NOMO-1 treated with dmso at 0.1 percent for 144 hours (cell line): ENCODE measurements around the gene TMPRSS2.

Source experiments
- DNase-seq: peaks from one replicate; lab custom pipeline; 2025; ENCODE audit not compliant: unreplicated experiment; lab: John Stamatoyannopoulos, UW

TMPRSS2 gene

DNA sequence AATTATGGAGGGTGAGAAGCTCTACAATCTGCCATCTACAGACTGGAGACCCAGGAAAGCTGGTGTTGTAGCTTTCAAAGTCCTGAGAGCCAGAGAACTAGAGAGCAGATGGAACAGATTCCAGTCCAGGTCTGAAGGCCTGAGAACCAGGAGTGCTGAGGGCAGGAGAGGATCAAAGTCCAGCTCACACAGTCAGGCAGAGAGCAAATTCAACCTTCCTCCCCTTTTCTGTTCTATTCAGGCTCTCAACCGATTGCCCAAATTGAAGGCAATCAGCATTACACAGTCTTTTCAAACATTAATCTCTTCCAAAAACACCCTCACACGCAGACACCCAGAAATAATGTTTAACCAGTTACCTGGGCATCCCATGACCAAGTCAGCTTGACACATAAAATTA lies 2.5 kb upstream of the TMPRSS2 start:
- DNase-seq, result no peak

DNA sequence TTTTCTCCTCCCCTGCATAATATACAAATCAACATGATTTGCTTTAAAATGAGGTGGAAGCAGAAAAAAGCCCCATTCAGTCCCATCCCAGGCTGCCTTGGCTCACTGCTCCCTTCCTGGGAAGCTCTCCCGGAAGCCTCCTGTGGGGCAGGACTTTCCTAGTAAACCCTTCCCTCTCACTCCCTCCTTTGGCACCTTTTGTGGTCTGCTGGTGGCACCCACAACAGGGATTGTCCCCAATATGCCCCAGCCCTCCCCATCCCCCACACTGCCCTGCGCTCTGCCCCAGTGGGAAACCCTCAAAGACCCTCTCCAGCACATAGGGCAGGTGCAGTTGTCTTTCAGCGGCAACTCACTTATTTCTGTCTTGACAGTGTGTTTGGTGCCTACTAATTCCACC lies 1.8 kb upstream of the TMPRSS2 start:
- DNase-seq, result no peak

DNA sequence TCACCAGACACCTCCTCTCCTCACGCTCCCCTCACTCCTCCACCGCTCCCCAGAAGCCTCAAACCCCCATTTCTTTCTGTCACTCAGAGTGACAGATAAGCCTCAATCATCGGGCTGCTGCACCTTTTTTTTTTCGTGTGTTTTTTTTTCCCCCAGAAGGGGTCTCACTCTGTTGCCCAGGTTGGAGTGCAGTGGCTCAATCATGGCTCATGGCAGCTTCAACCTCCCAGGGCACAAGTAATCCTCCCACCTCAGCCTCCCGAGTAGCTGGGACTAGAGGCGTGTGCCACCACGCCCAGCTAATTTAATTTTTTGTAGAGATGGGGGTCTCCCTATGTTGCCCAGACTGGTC lies 1.2 kb upstream of the TMPRSS2 start:
- DNase-seq, result no peak

- no peak for DNase-seq
Observed at GRCh38 chr21:41508415-41509144, 622 bp upstream of the TMPRSS2 start.

DNA sequence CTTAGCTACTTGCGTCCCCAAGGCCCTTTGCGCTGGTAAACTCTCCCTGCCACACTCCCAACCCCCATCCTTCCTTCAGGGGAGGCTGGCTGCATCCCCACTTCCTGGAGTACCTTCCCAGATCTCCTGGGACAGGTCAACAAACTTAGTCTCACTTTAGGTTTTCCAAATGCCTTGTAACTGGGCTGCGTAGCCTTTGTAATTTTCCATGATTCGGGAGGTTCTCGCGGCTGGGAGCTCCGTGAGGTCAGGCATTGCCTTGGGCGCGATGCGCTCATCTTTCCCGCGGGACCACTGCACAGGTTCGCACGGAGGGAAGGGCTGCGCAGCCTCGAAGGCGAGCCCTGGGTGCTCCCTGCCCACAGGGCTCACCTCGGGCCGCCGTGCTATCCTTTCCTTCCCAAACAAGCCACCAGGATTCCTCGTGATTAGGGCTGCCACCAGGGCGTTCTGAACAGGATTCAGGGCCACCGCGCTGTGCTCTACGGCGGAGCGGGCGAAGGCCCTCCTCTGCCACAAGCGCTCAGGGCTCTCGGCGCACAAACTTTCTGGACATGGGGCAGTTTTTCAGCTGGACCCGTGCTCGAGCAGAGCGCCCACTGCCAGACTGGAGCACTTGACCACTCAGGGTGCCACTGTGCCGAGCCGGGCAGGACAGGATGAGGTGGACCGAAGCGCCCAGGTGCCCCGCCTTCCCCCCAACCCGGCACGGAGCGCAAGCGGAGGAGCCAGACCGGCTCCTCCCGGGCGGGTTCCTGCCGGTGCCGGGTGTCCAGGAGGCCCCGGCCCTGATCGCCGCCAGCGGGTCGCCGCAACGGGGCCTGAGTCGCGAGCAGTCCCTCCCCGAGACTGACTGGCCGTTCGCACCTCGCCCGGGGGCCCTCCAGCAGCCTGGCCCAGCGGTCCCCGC lies 1.1 kb downstream of the TMPRSS2 start:
- no peak for DNase-seq

DNA sequence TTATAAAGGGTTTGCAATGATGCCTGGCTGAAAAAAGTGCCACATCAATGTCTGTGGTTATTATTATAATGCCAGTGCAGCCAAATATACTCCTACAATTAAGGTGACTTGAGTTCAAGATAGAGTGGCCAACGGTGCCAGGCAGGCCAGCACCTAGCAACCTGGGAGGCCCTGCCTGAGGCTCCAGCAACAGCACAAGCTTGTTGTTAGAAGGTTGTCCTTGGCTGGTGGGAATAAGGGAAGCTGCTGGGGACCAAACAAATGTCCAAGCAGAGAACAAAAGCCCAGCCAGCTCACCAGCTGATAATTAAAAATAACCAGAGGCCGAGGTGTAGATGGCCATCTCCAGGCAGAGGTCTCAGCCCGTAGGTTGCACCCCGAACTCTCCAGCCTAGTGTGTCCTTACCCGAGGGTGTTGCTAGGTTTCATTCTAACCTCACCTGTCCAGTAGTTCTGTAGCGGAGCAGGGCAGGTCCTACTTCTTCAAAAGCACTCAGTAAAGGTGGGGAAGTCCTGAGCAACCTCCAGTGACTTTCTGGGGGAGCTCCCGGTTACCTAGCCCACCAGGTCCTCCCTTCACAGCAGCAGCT lies 1.9 kb downstream of the TMPRSS2 start:
- DNase-seq, result no peak

DNA sequence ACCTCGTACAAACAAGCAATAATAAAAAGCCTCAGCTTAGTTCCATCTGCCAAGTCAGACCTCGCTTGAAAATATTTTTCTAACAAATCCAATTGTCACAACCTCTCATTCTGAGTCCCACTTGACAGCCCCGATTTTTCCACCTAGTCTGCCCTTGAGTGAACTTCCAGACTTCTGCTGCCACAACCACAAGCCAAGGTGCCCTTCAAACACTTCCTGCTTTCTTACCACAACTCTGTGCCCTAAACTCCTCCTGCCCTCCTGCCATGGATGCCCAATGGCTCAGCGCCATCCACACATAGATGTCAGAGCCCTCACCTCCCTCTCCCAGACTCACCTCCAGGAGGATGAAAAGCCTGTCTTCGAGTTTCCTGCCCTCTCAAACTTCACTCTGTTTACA lies 3.9 kb downstream of the TMPRSS2 start:
- no peak for DNase-seq

- no peak for DNase-seq
Observed at GRCh38 chr21:41503331-41503730, 4.6 kb downstream of the TMPRSS2 start.

DNA sequence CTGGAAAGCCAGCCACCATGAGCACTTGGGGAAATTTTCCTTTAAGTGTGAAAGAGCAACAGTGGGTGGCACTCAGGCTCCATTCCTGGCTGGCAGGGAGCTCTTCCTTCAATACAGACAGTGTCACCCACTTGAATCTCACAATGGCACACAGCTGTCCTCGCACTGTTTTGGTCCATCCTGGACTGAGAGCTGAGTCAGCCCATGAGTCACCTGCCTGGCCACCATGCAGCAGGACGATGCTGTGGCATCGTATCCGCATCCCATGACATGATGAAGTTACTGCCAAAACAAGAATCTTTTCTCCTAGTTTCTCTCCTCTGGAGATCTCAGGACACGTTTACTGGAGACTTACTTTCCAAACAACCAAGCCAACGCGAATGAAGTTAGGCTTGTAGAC lies 6.0 kb downstream of the TMPRSS2 start:
- no peak for DNase-seq

DNA sequence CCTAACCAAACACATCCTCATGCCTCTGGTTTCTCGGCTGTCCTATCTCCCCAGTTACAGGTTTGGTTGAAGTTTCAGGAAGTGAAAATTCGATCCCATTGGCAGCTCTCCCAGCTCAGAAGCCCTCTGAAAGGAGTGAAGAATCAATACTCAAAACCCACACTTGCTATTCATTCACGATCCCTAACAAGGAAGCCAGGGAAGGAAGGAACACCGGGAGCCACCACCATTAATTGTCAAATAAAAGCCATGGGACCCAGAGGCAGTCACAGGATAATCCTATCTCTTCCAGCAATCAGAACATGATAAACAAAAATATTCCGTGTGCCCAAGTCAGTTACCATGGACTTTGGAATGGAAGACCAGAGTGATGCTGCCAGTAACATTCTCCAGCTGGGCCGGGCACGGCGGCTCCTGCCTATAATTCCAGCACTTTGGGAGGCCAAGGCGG lies 7.0 kb downstream of the TMPRSS2 start:
- no peak for DNase-seq

DNA sequence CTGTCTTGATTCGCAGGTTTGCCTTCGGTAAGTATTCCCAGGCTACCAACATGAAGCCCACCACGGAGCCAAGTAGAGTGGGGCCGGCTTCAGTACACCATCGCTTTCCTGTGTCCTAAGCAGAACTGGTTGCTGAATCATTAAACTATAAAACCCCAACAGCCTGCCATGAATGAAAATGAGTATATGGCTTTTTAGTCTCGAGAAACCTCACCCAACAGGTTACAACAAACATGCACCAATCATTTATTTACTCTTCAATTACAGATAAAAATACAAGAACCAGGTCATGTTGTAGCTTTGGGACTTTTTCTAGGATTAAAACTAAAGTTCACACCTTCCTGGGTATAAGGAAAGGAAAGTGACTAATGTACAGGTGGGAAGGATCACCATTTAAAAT lies 7.6 kb downstream of the TMPRSS2 start:
- DNase-seq, result no peak

DNA sequence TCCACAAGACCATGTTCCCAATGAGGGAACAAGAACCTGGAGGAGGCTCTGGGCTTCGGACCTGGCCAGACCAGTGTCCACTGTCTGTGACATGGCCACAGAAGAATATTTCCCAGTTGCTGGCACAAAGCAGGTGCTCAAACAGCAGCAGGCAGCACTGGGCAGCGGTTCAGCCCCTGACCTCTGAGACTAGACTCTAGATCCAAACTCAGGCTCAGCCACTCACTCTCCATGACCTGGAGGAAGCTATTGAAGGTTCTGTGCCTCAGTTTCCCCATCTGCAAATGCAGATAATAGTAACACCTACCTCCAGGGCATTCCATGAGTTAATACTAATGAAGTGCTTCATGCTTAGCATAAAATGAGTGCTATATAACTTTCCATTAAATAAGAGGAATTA lies 8.0 kb downstream of the TMPRSS2 start:
- DNase-seq, result no peak

DNA sequence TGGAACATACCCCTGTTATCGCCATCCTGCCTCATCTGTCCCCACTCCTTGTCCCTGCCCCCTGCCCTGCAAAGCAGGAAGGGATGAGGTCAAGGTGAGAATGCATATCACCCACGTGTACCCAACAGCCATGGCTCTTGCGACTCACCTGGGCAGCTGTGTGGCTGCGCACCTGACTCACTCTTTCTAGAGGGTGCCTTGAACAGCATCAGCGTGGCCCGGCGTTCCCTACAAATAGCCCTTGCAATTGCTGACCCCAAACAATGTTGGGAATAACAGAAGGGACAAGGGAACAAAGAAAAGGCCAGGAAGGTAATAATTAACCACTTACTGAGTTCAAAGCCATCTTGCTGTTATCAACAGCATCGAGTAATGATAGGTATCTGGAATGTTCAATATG lies 10.2 kb downstream of the TMPRSS2 start:
- no peak for DNase-seq

DNA sequence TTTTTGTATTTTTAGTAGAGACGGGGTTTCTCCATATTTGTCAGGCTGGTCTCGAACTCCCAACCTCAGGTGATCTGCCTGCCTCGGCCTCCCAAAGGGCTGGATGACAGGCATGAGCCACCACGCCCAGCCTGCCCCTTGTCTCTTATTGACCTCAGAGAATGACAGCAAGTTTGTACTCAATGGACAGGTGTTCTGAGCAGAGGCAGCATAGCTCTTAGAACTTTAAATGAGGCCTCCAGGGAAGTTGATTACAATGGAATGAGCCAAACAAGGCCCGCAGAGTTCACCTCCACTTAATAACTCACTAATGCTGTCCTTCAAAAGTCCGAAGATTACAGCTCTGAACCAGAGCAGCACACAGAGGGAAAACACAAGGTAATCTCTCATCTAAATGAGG lies 10.9 kb downstream of the TMPRSS2 start:
- no peak for DNase-seq

- no peak for DNase-seq
Observed at GRCh38 chr21:41494242-41494641, 13.7 kb downstream of the TMPRSS2 start.

DNA sequence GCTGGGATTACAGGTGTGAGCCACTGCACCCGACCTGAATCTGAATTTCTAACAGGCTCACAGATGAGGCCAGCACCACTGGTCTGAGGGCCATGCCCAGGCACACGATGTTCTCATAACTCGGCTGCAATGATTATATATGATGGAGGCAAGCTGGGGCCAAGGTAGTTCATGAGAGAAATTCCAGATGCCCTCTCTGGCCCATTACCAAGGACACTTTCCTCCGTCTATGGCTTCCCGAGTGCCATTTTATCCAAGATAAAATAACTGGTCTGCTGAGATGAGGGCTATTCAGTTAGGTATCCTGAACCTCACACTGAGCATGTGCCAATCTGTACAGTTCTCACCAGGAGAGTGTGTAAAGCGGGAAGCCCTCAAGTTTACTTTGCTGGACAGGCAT lies 16.5 kb downstream of the TMPRSS2 start:
- DNase-seq, result no peak

GRCh38 chr21:41490330-41490729 lies 17.6 kb downstream of the TMPRSS2 start:
- no peak for DNase-seq

DNA sequence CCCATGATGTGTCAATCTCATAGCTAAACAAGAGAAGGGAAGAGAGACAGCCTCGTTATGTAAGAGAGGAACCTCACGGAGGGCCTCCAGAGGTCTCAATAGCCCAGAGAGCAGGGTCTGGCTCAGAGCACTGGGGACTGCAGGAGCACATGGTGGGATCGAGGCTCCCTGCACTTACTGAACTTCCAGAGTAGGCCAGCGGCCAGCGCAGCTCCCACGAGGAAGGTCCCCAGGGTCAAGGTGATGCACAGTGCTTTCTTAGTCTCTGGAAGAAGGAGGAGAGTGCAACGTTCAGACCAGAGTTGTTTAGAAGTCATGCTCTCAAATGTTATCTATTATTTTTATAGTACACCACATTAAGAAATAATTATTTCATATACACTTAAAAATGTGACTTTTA lies 18.6 kb downstream of the TMPRSS2 start:
- DNase-seq, result no peak

DNA sequence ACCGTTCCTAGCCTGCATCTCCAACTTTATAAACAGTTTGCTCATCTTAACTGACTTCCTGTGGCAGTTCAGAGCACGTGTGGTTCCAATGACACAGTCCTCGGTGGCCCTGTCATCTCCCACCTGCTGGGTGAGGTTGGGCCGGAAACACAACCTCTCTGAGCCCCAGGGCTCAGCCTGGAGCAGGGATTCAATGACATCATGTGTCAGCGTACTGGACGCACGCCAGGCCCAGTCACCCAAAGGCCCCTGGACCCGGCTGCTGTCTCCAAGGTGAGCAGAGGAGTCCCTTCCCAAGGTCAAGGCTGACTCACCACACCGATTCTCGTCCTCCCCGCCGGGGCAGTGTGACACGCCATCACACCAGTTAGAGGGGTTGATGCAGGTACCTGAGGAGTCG lies 19.9 kb downstream of the TMPRSS2 start:
- no peak for DNase-seq

- no peak for DNase-seq
Observed at GRCh38 chr21:41487082-41487481, 20.9 kb downstream of the TMPRSS2 start.

GRCh38 chr21:41483973-41484372 lies 24.0 kb downstream of the TMPRSS2 start:
- no peak for DNase-seq

- DNase-seq, result no peak
Observed at GRCh38 chr21:41483415-41483814, 24.5 kb downstream of the TMPRSS2 start.
